Heart right ventricle (tissue), 16 donors: Measurements from ENCODE around the gene NMNAT1. TPM values are rescaled to one million over a fixed set of nuclear protein-coding genes. Genes with fewer than 3 reads are reported as not detected.

Experiments used
- ATAC-seq, 8 donors: fragments of 200-7000 bp; cut with Tn5 transposase; one replicate each; pipeline ENCODE4 v1.9.1; 2020; ENCODE audit warnings: mild to moderate bottlenecking in 8 of 8, moderate library complexity in 8 of 8, moderate number of reproducible peaks in 1 of 8
- DNase-seq, 2 donors: peaks; one replicate each; pipeline ENCODE4 v3.0.0-alpha.2; 2020
- H3K27ac ChIP-seq, 10 donors: fragments of 200-600 bp; sonication (generic) in 2 of 10; one replicate each; pipeline versions ENCODE4 v1.5.0 to v1.8.0; 2020 to 2022; ENCODE audit warnings: mild to moderate bottlenecking in 3 of 10
- H3K27me3 ChIP-seq, 7 donors: fragments of 200-600 bp; one replicate each; pipeline ENCODE4 v1.8.0; 2021 to 2022; ENCODE audit warnings: mild to moderate bottlenecking in 2 of 7
- H3K36me3 ChIP-seq, 9 donors: fragments of 200-600 bp; sonication (generic) in 1 of 9; one replicate each; pipeline versions ENCODE4 v1.5.0 to v1.8.0; 2020 to 2022; ENCODE audit warnings: mild to moderate bottlenecking in 2 of 9
- H3K4me1 ChIP-seq, 9 donors: fragments of 200-600 bp; sonication (generic) in 1 of 9; one replicate each; pipeline versions ENCODE4 v1.5.0 to v1.8.0; 2020 to 2022; ENCODE audit warnings: mild to moderate bottlenecking in 4 of 9
- H3K4me3 ChIP-seq, 10 donors: fragments of 200-600 bp; sonication (generic) in 2 of 10; one replicate each; pipeline versions ENCODE4 v1.5.0 to v1.8.0; 2020 to 2022; ENCODE audit warnings: mild to moderate bottlenecking in 7 of 10, moderate library complexity in 2 of 10
- H3K9me3 ChIP-seq, 11 donors: fragments of 200-600 bp in 10 of 11; sonication (generic) in 2 of 11; one replicate each; pipeline versions ENCODE4 v1.5.0 to v1.8.0; 2013 to 2022; ENCODE audit warnings: mild to moderate bottlenecking in 2 of 11, control low read depth in 1 of 11, moderate library complexity in 1 of 11
- WGBS, 2 donors: extraction: QIAGEN DNeasy Blood & Tissue Kit; methylation state at CpG; one replicate each; pipeline ENCODE4 v1.1.7; 2013; ENCODE audit warnings: inconsistent platforms in 1 of 2; 5-methylcytosine and 5-hydroxymethylcytosine counted together
- intact Hi-C, 10 donors: fragments of 100-400 bp; cut with DNase I; formaldehyde crosslinking; loops; one replicate each; pipeline versions ENCODE4 v1.11.1 to v1.14.2; 2022
- long read RNA-seq, 3 donors: library from polyadenylated mRNA; unstranded; transcript quantifications; one replicate each; pipeline ENCODE4 v2.0.0, GENCODE V29; 2020 to 2021
- polyA plus RNA-seq, 2 donors: library from polyadenylated mRNA; stranded (reverse); fragments of 200-250 nt; gene quantifications; one replicate each; pipeline ENCODE4 v1.2.3, GENCODE V29; 2013
- total RNA-seq, 10 donors: library from RNA; stranded (reverse); fragmentation: NEBNext Ultra II Directional in 3 of 10; extraction: Animal tissue kit (Norgen Biotek cat#: 25700) in 3 of 10; gene quantifications; one replicate each; pipeline versions ENCODE4 v1.2.1 to v1.2.4, GENCODE V29; 2021 to 2023
- TF ChIP-seq, protein P1 (sequence below), 9 donors: fragments of 200-600 bp; sonication (generic) in 2 of 9; IDR thresholded peaks; one replicate each; pipeline versions ENCODE4 v1.5.0 to v1.8.0; 2021 to 2022; ENCODE audit warnings: antibody characterized with exemption in 9 of 9, mild to moderate bottlenecking in 5 of 9, moderate library complexity in 1 of 9
- donor health status: Arrhythmogenic right ventricular cardiomyopathy.
- donor health status: ischemic (EF 13 %, LVEDD 7.1; RV severe dilation, severe dysfunction).
- donor health status: healthy with polysubstance abuse.
- donor health status: DM: no; HTN: yes; CAD: no.
- donor health status: DM: no; HTN: no; CAD: no.
- donor health status: ischemic (EF 25% LVEDD 6.9; RV normal size, moderate dysfunction).
- donor health status: ischemic (EF 25% LVEDD 5.7; RV mildly dilated, moderate dysfunction).
- donor health status: healthy.
- donor health status: DM: yes; HTN: yes; CAD: no.
- donor health status: Ischemic cardiomyopathy.
- donor health status: ischemic (EF 35%, LVEDD 5.7; RV mildly dilated, moderate dysfunction).
- donor health status: nonischemic (EF 11% LVEDD 7.7; RV severe dilation, severe dysfunction).
- donor health status: DM: yes; HTN: yes; CAD: no.
- donor health status: PGD.
- donor health status: ischemic (EF 29% LVEDD 5.4; RV normal size, mild dysfunction).
- donor health status: nonischemic (EF 23%, LVEDD 6.1; RV moderate dilation, normal function).

NMNAT1 gene
- total RNA-seq (10 to 100 TPM; 14.2 to 23.7 (median 20.3) TPM), polyA plus RNA-seq (10 to 100 TPM in 1 of 2 donors, 1 to 10 TPM in 1; 9.6 to 14.3 TPM)
- long read RNA-seq, donor 1, transcript NMNAT1-201 (5 exons, 3,781 nt) = major isoform, 10 of 16 reads
- long read RNA-seq, donor 1, partial matches to known transcripts = 1 of 16 reads
- long read RNA-seq, donor 1, other reads (novel, unspliced or antisense) = 5 of 16 reads
- long read RNA-seq, donor 2, partial matches to known transcripts = 1 of 9 reads
- long read RNA-seq, donor 2, other reads (novel, unspliced or antisense) = 4 of 9 reads
- long read RNA-seq, donor 3, transcript NMNAT1-201 (5 exons, 3,781 nt) = major isoform, 13 of 27 reads
- long read RNA-seq, donor 3, partial matches to known transcripts = 0 of 27 reads
- long read RNA-seq, donor 3, other reads (novel, unspliced or antisense) = 13 of 27 reads

DNA sequence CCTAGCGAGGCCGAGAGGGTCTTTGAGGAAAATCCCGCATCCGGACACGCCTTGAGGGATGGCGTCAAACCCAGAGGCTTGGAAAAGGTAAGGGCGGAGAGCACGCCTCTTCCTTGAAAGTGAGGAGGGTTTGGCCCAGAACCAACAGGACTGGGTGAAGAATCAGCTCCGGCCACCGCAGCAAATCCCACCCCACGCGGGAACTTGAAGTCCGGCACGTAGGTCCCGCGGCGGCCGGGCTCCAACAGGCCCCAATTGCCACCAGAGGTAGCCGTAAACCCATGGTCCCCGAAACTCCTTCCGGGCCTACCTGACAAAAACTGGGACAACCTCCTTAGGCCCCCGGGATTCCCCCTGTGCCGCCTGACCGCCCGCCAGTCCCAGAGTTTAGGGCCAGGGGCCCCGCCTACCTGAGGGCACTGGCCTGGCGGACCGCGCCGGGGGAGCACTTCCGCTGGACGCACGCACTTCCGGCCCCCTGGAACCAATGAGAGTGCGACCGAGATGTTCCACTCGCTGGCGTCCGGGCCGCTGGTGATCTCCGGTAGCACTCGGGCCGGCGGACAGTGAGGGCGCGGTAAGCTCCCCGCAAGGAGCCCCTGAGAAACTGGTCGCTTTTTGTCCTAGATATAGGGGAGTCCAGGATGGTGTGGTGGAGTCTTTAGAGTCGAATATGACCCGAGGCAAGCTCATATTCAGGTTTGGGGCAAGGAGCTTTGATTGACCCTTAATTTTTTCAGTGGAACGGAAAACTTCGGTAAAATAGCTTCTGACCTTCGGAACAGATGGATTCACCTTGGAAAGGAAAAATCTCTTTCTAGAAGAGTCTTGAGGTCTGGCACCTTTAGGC lies at the start of gene NMNAT1, which contains the start of gene LZIC:
TSS of gene NMNAT1 (plus strand) at position 537 of the 850 bp plus-strand sequence. CDS start 28,599 bp downstream, outside the sequence.
TSS of gene LZIC (minus strand) at position 453 of the 850 bp plus-strand sequence. CDS start 6,772 bp downstream, outside the sequence.
- ATAC-seq (peak; percentile 99 to 100 (median 99)), DNase-seq (peak; percentile 92 to 93)
- Histone ChIP-seq H3K4me3 (peak within 1 kb of the TSS; percentile 68 to 93 (median 78)), H3K4me1 (peaks cover 4 to 32% (median 18%) of the 10 kb centered on the region in 9 donors), H3K27me3 (no peaks in the 10 kb centered on the region), H3K36me3 (peaks cover 0 to 47% (median 7%) of the 10 kb centered on the region in 9 donors), H3K27ac (peak within 1 kb of the TSS; percentile 33 to 97 (median 92)), H3K9me3 (no peaks in the 10 kb centered on the region)
- TF ChIP-seq, protein P1, sequence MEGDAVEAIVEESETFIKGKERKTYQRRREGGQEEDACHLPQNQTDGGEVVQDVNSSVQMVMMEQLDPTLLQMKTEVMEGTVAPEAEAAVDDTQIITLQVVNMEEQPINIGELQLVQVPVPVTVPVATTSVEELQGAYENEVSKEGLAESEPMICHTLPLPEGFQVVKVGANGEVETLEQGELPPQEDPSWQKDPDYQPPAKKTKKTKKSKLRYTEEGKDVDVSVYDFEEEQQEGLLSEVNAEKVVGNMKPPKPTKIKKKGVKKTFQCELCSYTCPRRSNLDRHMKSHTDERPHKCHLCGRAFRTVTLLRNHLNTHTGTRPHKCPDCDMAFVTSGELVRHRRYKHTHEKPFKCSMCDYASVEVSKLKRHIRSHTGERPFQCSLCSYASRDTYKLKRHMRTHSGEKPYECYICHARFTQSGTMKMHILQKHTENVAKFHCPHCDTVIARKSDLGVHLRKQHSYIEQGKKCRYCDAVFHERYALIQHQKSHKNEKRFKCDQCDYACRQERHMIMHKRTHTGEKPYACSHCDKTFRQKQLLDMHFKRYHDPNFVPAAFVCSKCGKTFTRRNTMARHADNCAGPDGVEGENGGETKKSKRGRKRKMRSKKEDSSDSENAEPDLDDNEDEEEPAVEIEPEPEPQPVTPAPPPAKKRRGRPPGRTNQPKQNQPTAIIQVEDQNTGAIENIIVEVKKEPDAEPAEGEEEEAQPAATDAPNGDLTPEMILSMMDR (IDR thresholded peaks at IDR 0.05) = peak in 1 of 9 donors; percentile 12
- WGBS, 2 donors = 0% methylated on average over 53 of the region's 53 CpGs
- intact Hi-C loops = loop anchor here in 6 of 10 donors (1.0 to 10.0 kb wide), 7 partner anchors 66 to 392 kb away; partner anchors contain the start of gene UBE4B (in 2 of the 6)

DNA sequence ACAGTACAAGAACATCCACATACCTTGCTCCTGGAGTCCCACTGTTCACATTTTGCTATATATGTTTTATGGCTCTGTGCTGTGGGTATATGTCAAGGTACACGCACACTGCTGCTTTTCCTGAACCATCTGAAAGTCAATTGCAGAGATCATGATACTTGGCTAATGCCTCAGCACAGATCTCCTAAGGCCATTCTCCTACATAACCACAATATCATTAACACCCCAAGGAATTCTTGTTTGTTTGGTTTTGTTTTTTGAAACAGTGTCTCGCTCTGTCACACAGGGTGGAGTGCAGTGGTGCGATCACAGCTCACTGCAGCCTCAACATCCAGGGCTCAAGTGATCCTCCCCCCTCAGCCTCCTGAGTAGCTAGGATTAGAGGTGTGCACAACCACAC lies 49.2 kb upstream of the NMNAT1 start:
- 78 to 79% methylated on average over 3 of the region's 3 CpGs for WGBS, 2 donors
- peaks cover 19 to 81% (median 58%) of the 10 kb centered on the region in 9 donors for H3K4me1 ChIP-seq
- no peaks in the 10 kb centered on the region for H3K9me3 ChIP-seq
- intact Hi-C loops = no loop called here
- no peak overlapping the region for H3K4me3 ChIP-seq
- ATAC-seq (no peak), DNase-seq (no peak)
- H3K27ac ChIP-seq = peak overlapping the region in 9 of 10 donors; percentile 67 to 89 (median 81)
- no peaks in the 10 kb centered on the region for H3K27me3 ChIP-seq
- TF ChIP-seq, protein P1 (IDR thresholded peaks at IDR 0.05) = no peak
- no peaks in the 10 kb centered on the region for H3K36me3 ChIP-seq

DNA sequence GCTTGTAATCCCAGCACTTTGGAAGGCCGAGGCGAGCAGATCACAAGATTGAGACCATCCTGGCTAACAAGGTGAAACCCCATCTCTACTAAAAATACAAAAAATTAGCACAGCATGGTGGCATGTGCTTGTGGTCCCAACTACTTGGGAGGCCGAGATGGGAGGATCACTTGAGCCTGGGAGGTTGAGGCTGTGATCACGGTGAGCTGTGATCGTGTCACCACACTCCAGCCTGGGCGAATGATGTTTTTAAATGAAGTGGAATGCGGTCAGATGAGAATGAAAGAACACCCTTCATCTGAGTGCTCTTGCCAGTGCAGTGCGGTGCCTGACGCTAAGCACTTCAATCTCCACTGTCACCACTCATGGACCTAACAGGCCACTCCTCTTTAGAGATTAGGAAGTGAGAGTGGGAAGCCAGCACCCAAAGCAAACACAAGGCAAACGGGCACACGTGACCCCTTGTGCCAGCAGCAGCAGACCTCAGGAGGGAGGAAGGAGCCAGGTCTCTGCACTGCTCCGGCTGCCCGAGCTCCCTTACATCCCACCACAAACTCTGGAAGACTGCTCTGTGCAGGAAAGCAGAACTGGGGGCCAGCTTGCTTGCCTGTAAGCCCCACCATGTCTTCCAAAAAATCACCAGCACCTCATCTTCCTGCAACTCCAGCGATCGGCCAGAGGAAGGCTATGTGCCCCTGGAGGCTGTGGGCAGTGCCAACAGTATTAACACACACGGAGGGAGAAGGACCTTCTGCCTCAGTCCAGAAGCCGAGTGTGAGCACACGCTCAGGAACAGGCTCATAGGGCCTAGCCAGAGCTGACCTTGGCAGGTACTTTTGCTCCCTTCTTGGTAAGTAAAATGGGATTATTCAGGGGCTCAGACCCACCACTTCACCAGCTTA lies 42.9 kb upstream of the NMNAT1 start:
- WGBS, 2 donors = 26 to 31% methylated on average over 18 of the region's 18 CpGs

More for the DNA sequence above, 42.9 kb upstream of the NMNAT1 start:
- no peaks in the 10 kb centered on the region for H3K27me3 ChIP-seq
- ATAC-seq (peak; percentile 88 to 94 (median 92)), DNase-seq (peak; percentile 71 to 85)
- peaks cover 27 to 76% (median 51%) of the 10 kb centered on the region in 9 donors for H3K4me1 ChIP-seq
- peak overlapping the region in 9 of 10 donors; percentile 11 to 50 (median 39) for H3K4me3 ChIP-seq
- intact Hi-C loops = loop anchor here in 1 of 10 donors (1.0 kb wide), 1 partner anchor 10 kb away; the partner anchor contains the start of gene CTNNBIP1
- no peaks in the 10 kb centered on the region for H3K9me3 ChIP-seq
- H3K36me3 ChIP-seq = no peaks in the 10 kb centered on the region
- TF ChIP-seq, protein P1 (IDR thresholded peaks at IDR 0.05) = peak in 1 of 9 donors; percentile 10
- peak overlapping the region; percentile 83 to 95 (median 91) for H3K27ac ChIP-seq
